GM18858 (cell line): ENCODE results near the gene IL16.
"Not testable (repeated sequence)": the region's sequence is repeated elsewhere in the genome, so short reads cannot be mapped to it uniquely, and the experiment has no call there.

Experiments
- ATAC-seq: cut with Tn5 transposase; IDR thresholded peaks from one replicate; pipeline ENCODE4 v1.9.1; 2021; ENCODE audit not compliant: unreplicated experiment

Gene IL16

GRCh38 chr15:81196576-81197254, at the start of gene IL16:
IL16 (plus strand) TSS chr15:81196879; CDS start chr15:81225400, 28,521 bp downstream.
- ATAC-seq = no peak

GRCh38 chr15:81151389-81151788, 45.3 kb upstream of the IL16 start:
- no peak for ATAC-seq

GRCh38 chr15:81152339-81152738, 44.3 kb upstream of the IL16 start:
- ATAC-seq = no peak

- no peak for ATAC-seq
These were observed 43.9 kb upstream of the IL16 start for GRCh38 chr15:81152799-81153198.

GRCh38 chr15:81155375-81156218, 41.1 kb upstream of the IL16 start:
- ATAC-seq = no peak

- no peak for ATAC-seq
These were observed 40.4 kb upstream of the IL16 start for GRCh38 chr15:81156324-81156723.

- no peak for ATAC-seq
These were observed 39.3 kb upstream of the IL16 start for GRCh38 chr15:81157195-81157938.

GRCh38 chr15:81157939-81158223, 38.8 kb upstream of the IL16 start:
- ATAC-seq = no peak

GRCh38 chr15:81158561-81158960, 38.1 kb upstream of the IL16 start:
- not testable (repeated sequence) for ATAC-seq

GRCh38 chr15:81160312-81161159, 36.1 kb upstream of the IL16 start:
- no peak for ATAC-seq

- ATAC-seq = no peak
These were observed 35.5 kb upstream of the IL16 start for GRCh38 chr15:81161160-81161673.

GRCh38 chr15:81161851-81162250, 34.8 kb upstream of the IL16 start:
- no peak for ATAC-seq

GRCh38 chr15:81163961-81164800, 32.5 kb upstream of the IL16 start:
- ATAC-seq = no peak

- no peak for ATAC-seq
These were observed 31.1 kb upstream of the IL16 start for GRCh38 chr15:81165535-81165934.

- no peak for ATAC-seq
These were observed 29.9 kb upstream of the IL16 start for GRCh38 chr15:81166636-81167305.

GRCh38 chr15:81168131-81168526, 28.6 kb upstream of the IL16 start:
- no peak for ATAC-seq

GRCh38 chr15:81168644-81169043, 28.0 kb upstream of the IL16 start:
- ATAC-seq = no peak

- ATAC-seq = no peak
These were observed 26.2 kb upstream of the IL16 start for GRCh38 chr15:81170511-81170910.

- ATAC-seq = no peak
These were observed 25.4 kb upstream of the IL16 start for GRCh38 chr15:81171286-81171685.
